Body of pancreas (tissue), 4 donors: Measurements from ENCODE around the gene PACS2.

Experiments used
- CTCF ChIP-seq, 7 experiments: fragments of 450-650 bp in 4 of 7; fragments of 200-600 bp in 3 of 7; sonication (generic) in 3 of 7; IDR thresholded peaks; one replicate each; pipeline ENCODE4 v1.5.1; 2016 to 2019; ENCODE audit warnings: antibody characterized with exemption in 7 of 7
- POLR2A ChIP-seq, 3 donors: fragments of 450-650 bp; IDR thresholded peaks; one replicate each; pipeline ENCODE4 v1.6.1; 2016; ENCODE audit warnings: antibody characterized with exemption in 3 of 3, mild to moderate bottlenecking in 2 of 3

GRCh38 chr14:105314287-105315200 is at the start of gene PACS2:
- TF ChIP-seq POLR2A (IDR thresholded peaks at IDR 0.05) (peak in 1 of 3 donors; percentile 35), CTCF (IDR thresholded peaks at IDR 0.05) (no peak)
